WTC11 (cell line): ENCODE data around the gene DHFR2. TPM values are rescaled to one million over a fixed set of nuclear protein-coding genes. Genes with fewer than 3 reads are reported as not detected.

ENCODE experiments used
- ATAC-seq: fragments of 200-7000 bp; cut with Tn5 transposase; 2 replicates; pipeline ENCODE4 v1.10.0; 2021; ENCODE audit warnings: mild to moderate bottlenecking, moderate library complexity
- CTCF ChIA-PET: fragments of 300-600 bp; sonication (Branson Sonifier 250); formaldehyde crosslinking; loops from one replicate; lab custom pipeline; 2021; ENCODE audit warnings: antibody characterized with exemption; lab: Charles Lee
- POLR2A ChIA-PET: fragments of 350-600 bp; sonication (Branson Sonifier 250); formaldehyde crosslinking; loops from one replicate; lab custom pipeline; 2021; ENCODE audit warnings: antibody characterized with exemption; lab: Charles Lee
- DNase-seq: peaks from one replicate; pipeline ENCODE4 v3.0.0; 2021; ENCODE audit warnings: low spot score
- H3K27ac Mint-ChIP-seq: 2 replicates; pipeline ENCODE4 v1.8.0; 2021; ENCODE audit warnings: mixed read lengths
- H3K27me3 Mint-ChIP-seq: 2 replicates; pipeline ENCODE4 v1.8.0; 2021; ENCODE audit warnings: low read depth, mild to moderate bottlenecking, moderate library complexity, mixed read lengths
- H3K36me3 Mint-ChIP-seq: 2 replicates; pipeline ENCODE4 v1.8.0; 2021; ENCODE audit warnings: mixed read lengths
- H3K4me1 Mint-ChIP-seq: 2 replicates; pipeline ENCODE4 v1.8.0; 2022; ENCODE audit warnings: mixed read lengths
- H3K4me3 Mint-ChIP-seq: 2 replicates; pipeline ENCODE4 v1.8.0; 2021; ENCODE audit warnings: mild to moderate bottlenecking, moderate library complexity, mixed read lengths
- H3K9me3 Mint-ChIP-seq: 2 replicates; pipeline ENCODE4 v1.8.0; 2021; ENCODE audit warnings: mixed read lengths
- ATF1 ChIP-seq: sonication (generic); formaldehyde crosslinking; IDR thresholded peaks from 2 replicates; pipeline ENCODE4 v1.8.1; 2023; ENCODE audit warnings: mild to moderate bottlenecking, moderate library complexity, missing genetic modification reagents
- ATF2 ChIP-seq: sonication (generic); formaldehyde crosslinking; IDR thresholded peaks from 2 replicates; pipeline ENCODE4 v1.8.1; 2022; ENCODE audit warnings: low read depth, missing genetic modification reagents, borderline replicate concordance
- ATF3 ChIP-seq: sonication (generic); formaldehyde crosslinking; conservative IDR thresholded peaks from 2 replicates; pipeline ENCODE4 v1.8.1; 2022; ENCODE audit warnings: mild to moderate bottlenecking, missing genetic modification reagents
- CBFB ChIP-seq: sonication (generic); formaldehyde crosslinking; IDR thresholded peaks from 2 replicates; pipeline ENCODE4 v1.8.1; 2022; ENCODE audit warnings: mild to moderate bottlenecking, low read depth, missing genetic modification reagents
- CREM ChIP-seq: sonication (generic); formaldehyde crosslinking; IDR thresholded peaks from 2 replicates; pipeline ENCODE4 v1.8.1; 2022; ENCODE audit warnings: mild to moderate bottlenecking, missing genetic modification reagents, moderate library complexity
- ELF4 ChIP-seq: sonication (generic); formaldehyde crosslinking; IDR thresholded peaks from 2 replicates; pipeline ENCODE4 v1.8.1; 2022; ENCODE audit warnings: low read depth, mild to moderate bottlenecking, moderate library complexity, missing genetic modification reagents
- ESRRA ChIP-seq: sonication (generic); formaldehyde crosslinking; IDR thresholded peaks from 2 replicates; pipeline ENCODE4 v1.8.1; 2022; ENCODE audit warnings: mild to moderate bottlenecking, missing genetic modification reagents, borderline replicate concordance
- ETV6 ChIP-seq: sonication (generic); formaldehyde crosslinking; IDR thresholded peaks from 2 replicates; pipeline ENCODE4 v1.8.1; 2022; ENCODE audit warnings: mild to moderate bottlenecking, missing genetic modification reagents
- FOXJ3 ChIP-seq: sonication (generic); formaldehyde crosslinking; IDR thresholded peaks from 2 replicates; pipeline ENCODE4 v1.9.0; 2021; ENCODE audit warnings: missing genetic modification reagents, mild to moderate bottlenecking, borderline replicate concordance
- IRF1 ChIP-seq: sonication (generic); formaldehyde crosslinking; IDR thresholded peaks from 2 replicates; pipeline ENCODE4 v1.8.0; 2023; ENCODE audit warnings: missing genetic modification reagents
- IRF2 ChIP-seq: sonication (generic); formaldehyde crosslinking; IDR thresholded peaks from 2 replicates; pipeline ENCODE4 v1.8.0; 2022; ENCODE audit warnings: low read depth, missing genetic modification reagents, borderline replicate concordance
- MXD4 ChIP-seq: fragments of 250-450 bp; sonication (Bioruptor Pico); IDR thresholded peaks from 2 replicates; pipeline ENCODE4 v1.8.0; 2021; ENCODE audit warnings: mild to moderate bottlenecking, moderate library complexity, borderline replicate concordance
- NFYB ChIP-seq: sonication (generic); formaldehyde crosslinking; conservative IDR thresholded peaks from 2 replicates; pipeline ENCODE4 v1.8.0; 2022; ENCODE audit warnings: low read depth, missing genetic modification reagents
- NR2C2 ChIP-seq: sonication (generic); formaldehyde crosslinking; IDR thresholded peaks from 2 replicates; pipeline ENCODE4 v1.8.0; 2022; ENCODE audit warnings: mild to moderate bottlenecking, missing genetic modification reagents
- RELA ChIP-seq: sonication (generic); formaldehyde crosslinking; IDR thresholded peaks from 2 replicates; pipeline ENCODE4 v1.8.1; 2022; ENCODE audit warnings: missing genetic modification reagents, mild to moderate bottlenecking, borderline replicate concordance
- RORB ChIP-seq: fragments of 250-450 bp; sonication (Bioruptor Pico); IDR thresholded peaks from 2 replicates; pipeline ENCODE4 v1.9.0; 2021; ENCODE audit warnings: mild to moderate bottlenecking
- SMAD4 ChIP-seq: sonication (generic); formaldehyde crosslinking; IDR thresholded peaks from 2 replicates; pipeline ENCODE4 v1.8.0; 2022; ENCODE audit warnings: mild to moderate bottlenecking, missing genetic modification reagents
- SP1 ChIP-seq: sonication (generic); formaldehyde crosslinking; conservative IDR thresholded peaks from 2 replicates; pipeline ENCODE4 v1.8.1; 2022; ENCODE audit warnings: missing genetic modification reagents
- TCF7 ChIP-seq: sonication (generic); formaldehyde crosslinking; IDR thresholded peaks from 2 replicates; pipeline ENCODE4 v1.8.0; 2022; ENCODE audit warnings: mild to moderate bottlenecking, low read depth, missing genetic modification reagents, moderate library complexity
- TEAD4 ChIP-seq: sonication (generic); formaldehyde crosslinking; IDR thresholded peaks from 2 replicates; pipeline ENCODE4 v1.8.0; 2022; ENCODE audit warnings: mild to moderate bottlenecking, missing genetic modification reagents
- USF2 ChIP-seq: sonication (generic); formaldehyde crosslinking; IDR thresholded peaks from 2 replicates; pipeline ENCODE4 v1.8.1; 2023; ENCODE audit warnings: mild to moderate bottlenecking, missing genetic modification reagents, moderate library complexity
- ZNF121 ChIP-seq: sonication (generic); formaldehyde crosslinking; IDR thresholded peaks from 2 replicates; pipeline ENCODE4 v1.8.0; 2023; ENCODE audit warnings: missing genetic modification reagents
- ZNF263 ChIP-seq: sonication (generic); formaldehyde crosslinking; IDR thresholded peaks from 2 replicates; pipeline ENCODE4 v1.8.1; 2022; ENCODE audit warnings: low read depth, mild to moderate bottlenecking, moderate library complexity, missing genetic modification reagents
- ZNF416 ChIP-seq: fragments of 250-450 bp; sonication (Bioruptor Pico); IDR thresholded peaks from 2 replicates; pipeline ENCODE4 v1.9.0; 2021; ENCODE audit warnings: mild to moderate bottlenecking, inconsistent platforms
- ZNF423 ChIP-seq: fragments of 250-450 bp; sonication (Bioruptor Pico); IDR thresholded peaks from 2 replicates; pipeline ENCODE4 v2.1.2; 2022; ENCODE audit warnings: mild to moderate bottlenecking, moderate library complexity
- ZNF671 ChIP-seq: fragments of 250-450 bp; sonication (Bioruptor Pico); IDR thresholded peaks from 2 replicates; pipeline ENCODE4 v1.8.0; 2021; ENCODE audit warnings: mild to moderate bottlenecking
- total RNA-seq: library from RNA; stranded (reverse); gene quantifications from 3 replicates; pipeline ENCODE4 v1.2.3, GENCODE V29; 2021

DHFR2 gene
- total RNA-seq, 1 experiment from 2014 or later, result 2.7 TPM

- no peak for TF ChIP-seq ATF3
- TF ChIP-seq, all 79 proteins: peak for 0
Measured at GRCh38 chr3:94065122-94065521, 2.4 kb upstream of the DHFR2 start (continued).

- DNase-seq (no peak), ATAC-seq (no peak)
- Mint-ChIP-seq H3K4me1 (peaks cover 11% of the 10 kb centered on the region), H3K9me3 (no peaks in the 10 kb centered on the region), H3K4me3 (peak overlapping the region; percentile 97), H3K27ac (no peak overlapping the region), H3K27me3 (no peaks in the 10 kb centered on the region), H3K36me3 (peaks cover 2% of the 10 kb centered on the region; the same call in 1 of the 2 replicates)
- TF ChIP-seq ZNF263 (no peak), CBFB (CRISPR knock-in tag) (no peak), NR2C2 (no peak), RELA (CRISPR knock-in tag) (no peak), IRF1 (CRISPR knock-in tag) (no peak), MXD4 (no peak)
- ChIA-PET POLR2A (no interaction called here), CTCF (no interaction called here)
Measured at GRCh38 chr3:94064243-94064860, 1.6 kb upstream of the DHFR2 start.

GRCh38 chr3:94063496-94064119 lies 892 bp upstream of the DHFR2 start:
- H3K4me1 Mint-ChIP-seq, result peaks cover 11% of the 10 kb centered on the region
- peak overlapping the region; percentile 97 for H3K4me3 Mint-ChIP-seq
- DNase-seq (no peak), ATAC-seq (no peak)
- no peak for TF ChIP-seq USF2 (CRISPR knock-in tag)
- TF ChIP-seq ZNF416 (CRISPR knock-in tag), result no peak
- no peak for TF ChIP-seq ATF2
- TF ChIP-seq ZNF423 (CRISPR knock-in tag), result no peak
- no peak for TF ChIP-seq ATF1 (CRISPR knock-in tag)
- no peak for TF ChIP-seq ZNF121 (CRISPR knock-in tag)
- TF ChIP-seq IRF2 (CRISPR knock-in tag), result no peak
- TF ChIP-seq NFYB (CRISPR knock-in tag), result no peak
- no peak for TF ChIP-seq ZNF671 (CRISPR knock-in tag)
- TF ChIP-seq TCF7 (CRISPR knock-in tag), result no peak
- TF ChIP-seq ESRRA (CRISPR knock-in tag), result no peak
- TF ChIP-seq ZNF263, result no peak
- no peak for TF ChIP-seq ELF4 (CRISPR knock-in tag)
- TF ChIP-seq FOXJ3 (CRISPR knock-in tag), result no peak
- TF ChIP-seq SP1 (CRISPR knock-in tag), result no peak
- TF ChIP-seq TEAD4 (CRISPR knock-in tag), result no peak
- TF ChIP-seq CREM (CRISPR knock-in tag), result no peak
- no peak for TF ChIP-seq RORB (CRISPR knock-in tag)
- no peak for TF ChIP-seq SMAD4 (CRISPR knock-in tag)
- TF ChIP-seq ETV6, result no peak
- peak overlapping the region; percentile 99 for H3K27ac Mint-ChIP-seq
- no peaks in the 10 kb centered on the region for H3K9me3 Mint-ChIP-seq
- CTCF ChIA-PET, result interaction anchor here (1.8 kb wide), 1 partner anchor 39 kb away, joined by 6 read pairs; no protein-coding TSS in a partner anchor
- H3K36me3 Mint-ChIP-seq, result peaks cover 2% of the 10 kb centered on the region; the same call in 1 of the 2 replicates
- POLR2A ChIA-PET, result interaction anchor here (1.2 kb wide), 1 partner anchor 84 kb away, joined by 3 read pairs; the partner anchor contains the start of gene ARL13B
- H3K27me3 Mint-ChIP-seq, result no peaks in the 10 kb centered on the region
